Measurements from ENCODE around the gene OSBPL3. TPM values are rescaled to one million over a fixed set of nuclear protein-coding genes. Genes with fewer than 3 reads are reported as not detected.

Gene OSBPL3
- total RNA-seq, 1 experiment from 2014 or later = 8.6 TPM

DNA sequence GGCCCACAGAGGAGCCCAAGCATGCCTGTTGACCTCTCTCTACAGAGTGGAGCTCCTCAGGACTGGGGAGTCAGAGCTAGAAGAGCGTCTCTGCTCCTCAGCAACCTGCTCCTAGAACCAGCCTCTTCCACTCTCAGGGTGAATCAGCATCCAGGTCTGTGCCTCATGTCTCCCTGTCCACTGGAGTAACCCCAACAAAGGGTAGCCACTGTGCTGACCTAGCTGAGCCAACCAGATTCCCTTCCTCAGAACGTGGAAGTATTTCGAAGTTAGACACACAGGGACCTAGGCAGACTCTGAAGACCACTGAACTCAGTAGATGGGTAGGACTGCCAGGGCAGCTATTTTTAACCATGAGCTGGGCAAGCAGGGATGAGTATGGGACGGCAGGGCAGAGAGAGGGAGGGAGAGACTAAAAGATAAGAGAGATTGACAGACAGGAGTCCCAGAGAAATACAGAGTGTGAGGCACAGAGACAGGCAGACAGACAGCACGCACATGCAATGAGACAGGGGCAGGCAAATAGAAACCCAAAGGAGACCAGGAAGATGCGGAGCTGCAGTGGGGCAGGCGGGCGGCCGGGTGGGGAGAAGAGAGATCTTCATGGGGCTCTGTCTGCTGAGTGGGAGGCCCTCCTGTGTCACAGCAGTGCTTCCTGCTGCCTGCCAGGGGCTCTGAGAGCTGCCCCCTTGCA, 56.7 kb downstream of the OSBPL3 start:
- no peak overlapping the region for H4K8ac ChIP-seq (replicated peaks; ENCODE audit: insufficient read length, low read depth, low read length)
- no peak overlapping the region for H3K56ac ChIP-seq (ENCODE audit: insufficient read length, low read depth, low read length)
- Mint-ChIP-seq H3K4me3 (no peak overlapping the region), H3K36me3 (ENCODE audit: insufficient read depth in 1 of 3, low read depth in 3 of 3) (no peaks in the 10 kb centered on the region), H3K27ac (peak overlapping the region in 2 of 3 experiments; percentile 8 to 9; a peak in 3 of 7 replicates), H3K27me3 (ENCODE audit: low read depth) (no peaks in the 10 kb centered on the region), H3K4me1 (peaks cover 28 to 29% of the 10 kb centered on the region in 2 experiments), H3K9me3 (no peaks in the 10 kb centered on the region)
- H2AK5ac ChIP-seq (ENCODE audit: insufficient read length, low read length) = no peak overlapping the region
- no peak overlapping the region for H3T11ph ChIP-seq (ENCODE audit: low read length)
- H3K9ac ChIP-seq (ENCODE audit: extremely low read depth, insufficient read length, low read length) = no peak overlapping the region
- H3K79me2 ChIP-seq (ENCODE audit: insufficient read depth, low read length) = no peaks in the 10 kb centered on the region
- no peak overlapping the region for H2BK20ac ChIP-seq (ENCODE audit: low read depth, low read length, poor library complexity, severe bottlenecking)
- H3K27ac ChIP-seq (ENCODE audit: insufficient read length, low read depth, low read length) = no peak overlapping the region
- no peak overlapping the region for H2BK15ac ChIP-seq (ENCODE audit: low read depth, low read length)
- no peak overlapping the region for H3K23ac ChIP-seq (ENCODE audit: insufficient read length, low read depth, low read length)
- no peaks in the 10 kb centered on the region for H3K4me1 ChIP-seq (ENCODE audit: insufficient read depth, low read length)
- H4K5ac ChIP-seq (ENCODE audit: insufficient read length, low read depth, low read length) = no peak overlapping the region
- no peak for DNase-seq
- H2AFZ ChIP-seq (ENCODE audit: low read length) = no peak overlapping the region
- no peak overlapping the region for H4K91ac ChIP-seq (ENCODE audit: insufficient read length, low read depth, low read length)
- TF ChIP-seq, protein P1, sequence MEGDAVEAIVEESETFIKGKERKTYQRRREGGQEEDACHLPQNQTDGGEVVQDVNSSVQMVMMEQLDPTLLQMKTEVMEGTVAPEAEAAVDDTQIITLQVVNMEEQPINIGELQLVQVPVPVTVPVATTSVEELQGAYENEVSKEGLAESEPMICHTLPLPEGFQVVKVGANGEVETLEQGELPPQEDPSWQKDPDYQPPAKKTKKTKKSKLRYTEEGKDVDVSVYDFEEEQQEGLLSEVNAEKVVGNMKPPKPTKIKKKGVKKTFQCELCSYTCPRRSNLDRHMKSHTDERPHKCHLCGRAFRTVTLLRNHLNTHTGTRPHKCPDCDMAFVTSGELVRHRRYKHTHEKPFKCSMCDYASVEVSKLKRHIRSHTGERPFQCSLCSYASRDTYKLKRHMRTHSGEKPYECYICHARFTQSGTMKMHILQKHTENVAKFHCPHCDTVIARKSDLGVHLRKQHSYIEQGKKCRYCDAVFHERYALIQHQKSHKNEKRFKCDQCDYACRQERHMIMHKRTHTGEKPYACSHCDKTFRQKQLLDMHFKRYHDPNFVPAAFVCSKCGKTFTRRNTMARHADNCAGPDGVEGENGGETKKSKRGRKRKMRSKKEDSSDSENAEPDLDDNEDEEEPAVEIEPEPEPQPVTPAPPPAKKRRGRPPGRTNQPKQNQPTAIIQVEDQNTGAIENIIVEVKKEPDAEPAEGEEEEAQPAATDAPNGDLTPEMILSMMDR (conservative IDR thresholded peaks at IDR 0.05) = no peak
- no peak overlapping the region for H3K4ac ChIP-seq (ENCODE audit: low read depth, low read length)
- no CpG with 5 or more reads among the region's 9 CpGs for WGBS (ENCODE audit: extremely low coverage, insufficient read length, low lambda C conversion rate)
- H2BK12ac ChIP-seq (ENCODE audit: insufficient read length, low read depth, low read length) = no peak overlapping the region
- H3K27me3 ChIP-seq (ENCODE audit: insufficient read depth, low read length) = no peaks in the 10 kb centered on the region
- no peaks in the 10 kb centered on the region for H3K79me1 ChIP-seq (ENCODE audit: insufficient read depth, low read depth, low read length, poor library complexity, severe bottlenecking)
- H2BK5ac ChIP-seq (ENCODE audit: insufficient read length, low read length) = no peak overlapping the region
- no peak overlapping the region for H2BK120ac ChIP-seq (ENCODE audit: low read depth, low read length, poor library complexity, severe bottlenecking)
- H3K18ac ChIP-seq (ENCODE audit: insufficient read length, low read depth, low read length) = no peak overlapping the region
- no peak overlapping the region for H3K4me2 ChIP-seq (ENCODE audit: insufficient read depth, insufficient read length, low read length)
- no peaks in the 10 kb centered on the region for H3K9me3 ChIP-seq (ENCODE audit: control insufficient read depth, low read depth, low read length)
- H3K14ac ChIP-seq (ENCODE audit: insufficient read depth, low read length) = no peak overlapping the region
- no peaks in the 10 kb centered on the region for H4K20me1 ChIP-seq (ENCODE audit: control insufficient read depth, insufficient read depth, insufficient read length)
- no peaks in the 10 kb centered on the region for H3K23me2 ChIP-seq (ENCODE audit: insufficient read length, low read depth, low read length, poor library complexity, severe bottlenecking)

Data from H9 (cell line).